ENCODE measurements around the gene TAF5.
"Not testable (repeated sequence)": the region's sequence is repeated elsewhere in the genome, so short reads cannot be mapped to it uniquely, and the experiment has no call there.

Gene TAF5

DNA sequence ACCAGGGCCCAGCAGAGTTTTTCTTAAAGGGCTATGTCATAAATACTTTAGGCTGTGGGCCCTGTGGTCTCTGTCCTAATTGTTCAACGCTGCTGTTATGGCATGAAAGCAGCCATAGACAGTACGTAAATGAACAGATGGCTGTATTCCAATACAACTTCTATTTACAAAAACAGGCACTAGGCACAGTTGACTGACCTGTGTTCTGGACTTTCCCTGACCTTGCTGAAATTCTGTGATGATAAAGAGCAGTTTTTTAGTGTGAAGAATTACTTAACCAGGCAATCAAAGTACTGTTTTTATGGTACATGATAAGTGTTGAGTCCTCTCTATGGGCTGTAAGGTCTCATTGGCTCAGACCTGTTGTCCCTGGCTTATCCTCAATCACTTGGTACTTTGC, 45.8 kb downstream of the TAF5 start:
- DNase-seq (ENCODE audit: low read depth in 2 of 2): no peak

GRCh38 chr10:103415581-103415980, 47.8 kb downstream of the TAF5 start:
- DNase-seq (ENCODE audit: low read depth in 2 of 2): no peak

DNA sequence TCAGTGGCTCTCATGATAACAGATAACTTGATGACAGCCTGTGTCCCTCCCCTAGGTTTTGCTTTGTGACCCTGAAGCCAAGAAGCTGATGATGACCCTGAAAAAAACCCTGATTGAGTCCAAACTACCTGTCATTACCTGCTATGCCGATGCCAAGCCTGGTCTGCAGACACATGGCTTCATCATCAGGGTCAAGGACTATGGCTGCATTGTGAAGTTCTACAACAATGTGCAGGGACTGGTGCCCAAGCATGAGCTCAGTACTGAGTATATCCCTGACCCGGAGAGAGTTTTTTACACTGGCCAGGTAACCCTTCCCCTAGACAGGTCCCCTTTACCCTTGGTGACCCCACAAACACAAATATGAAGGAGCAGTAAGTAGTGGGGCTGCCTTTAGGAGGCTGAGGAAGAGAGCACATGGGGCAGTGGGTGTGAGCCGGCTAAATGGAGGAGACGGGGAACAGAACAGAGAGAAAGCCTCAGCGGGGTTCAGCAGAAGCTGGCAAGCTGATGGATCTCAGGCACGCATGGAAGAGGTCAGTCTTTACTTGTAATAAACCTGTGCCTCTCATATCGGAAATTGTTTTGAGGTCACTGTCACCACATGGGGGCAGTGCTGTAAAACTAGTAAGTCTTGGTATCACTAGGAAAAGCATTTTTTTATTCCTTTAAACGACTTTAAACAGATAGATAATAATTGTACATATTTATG, 48.8 kb downstream of the TAF5 start:
- DNase-seq (ENCODE audit: low read depth in 2 of 2): peak; percentile 9 to 16

GRCh38 chr10:103417148-103417469, 49.3 kb downstream of the TAF5 start:
- not testable (repeated sequence) for DNase-seq (ENCODE audit: low read depth in 2 of 2)

DNA sequence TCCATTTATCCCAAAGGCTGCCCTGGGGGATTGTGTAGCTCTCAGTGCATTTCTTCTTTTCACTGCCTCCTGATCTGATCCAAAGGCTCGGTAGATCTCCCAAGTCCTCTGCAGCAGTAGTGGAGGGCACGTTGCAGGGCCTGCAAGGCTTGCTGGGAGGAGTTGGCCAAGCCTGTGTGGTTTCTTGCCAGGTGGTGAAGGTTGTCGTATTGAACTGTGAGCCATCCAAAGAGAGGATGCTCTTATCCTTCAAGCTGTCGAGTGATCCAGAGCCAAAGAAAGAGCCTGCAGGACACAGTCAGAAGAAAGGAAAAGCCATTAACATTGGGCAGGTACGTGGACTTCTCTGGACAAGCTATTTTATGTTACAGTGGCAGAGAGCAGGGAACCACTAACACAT, 49.8 kb downstream of the TAF5 start:
- no peak for DNase-seq (ENCODE audit: low read depth in 2 of 2)

GRCh38 chr10:103419101-103419500, 51.3 kb downstream of the TAF5 start:
- DNase-seq (ENCODE audit: low read depth in 2 of 2): no peak

DNA sequence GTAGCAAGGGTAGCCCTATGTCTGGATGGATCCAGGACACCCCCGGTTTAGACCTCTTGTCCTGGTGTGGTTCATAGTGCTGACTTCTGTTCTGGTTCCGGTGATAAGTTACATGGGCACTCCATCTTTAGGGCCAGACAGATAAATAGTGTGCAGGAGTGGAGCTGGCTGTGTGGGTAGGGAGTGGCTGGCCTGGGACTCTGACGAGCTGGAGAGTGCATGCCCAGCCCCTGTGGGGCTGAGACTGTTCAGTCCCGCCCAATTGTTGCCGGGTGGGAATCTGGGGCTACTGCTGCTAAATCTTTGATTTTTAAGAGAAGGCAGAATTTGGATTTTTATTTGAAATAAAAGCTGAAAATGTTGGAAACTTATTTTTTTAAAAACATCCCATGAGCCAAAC, 56.0 kb downstream of the TAF5 start:
- DNase-seq (ENCODE audit: low read depth in 2 of 2): no peak

- no peak for DNase-seq (ENCODE audit: low read depth in 2 of 2)
Observed at GRCh38 chr10:103427866-103428265, 60.1 kb downstream of the TAF5 start.

GRCh38 chr10:103428989-103429643, 61.3 kb downstream of the TAF5 start:
- no peak for DNase-seq (ENCODE audit: low read depth in 2 of 2)

GRCh38 chr10:103429647-103430046, 61.9 kb downstream of the TAF5 start:
- DNase-seq (ENCODE audit: low read depth in 2 of 2): no peak

DNA sequence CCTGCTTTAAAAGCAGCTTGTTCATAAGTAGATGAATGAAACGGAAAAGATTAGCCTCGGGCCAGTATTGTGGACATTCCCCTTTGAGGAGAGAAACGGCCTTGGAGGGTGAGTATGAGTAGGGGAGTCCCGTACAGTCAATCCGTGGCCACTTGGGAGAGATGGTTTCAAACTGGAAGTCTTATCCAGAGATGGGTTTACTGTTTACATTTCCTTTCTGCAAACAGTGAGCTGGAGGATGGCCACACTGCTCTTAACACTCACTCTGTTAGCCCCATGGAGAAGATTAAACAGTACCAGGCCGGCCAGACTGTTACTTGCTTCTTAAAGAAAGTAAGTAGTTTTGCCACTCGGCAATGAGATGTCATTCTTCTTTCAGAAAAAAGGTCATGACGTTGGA, 64.1 kb downstream of the TAF5 start:
- no peak for DNase-seq (ENCODE audit: low read depth in 2 of 2)

DNA sequence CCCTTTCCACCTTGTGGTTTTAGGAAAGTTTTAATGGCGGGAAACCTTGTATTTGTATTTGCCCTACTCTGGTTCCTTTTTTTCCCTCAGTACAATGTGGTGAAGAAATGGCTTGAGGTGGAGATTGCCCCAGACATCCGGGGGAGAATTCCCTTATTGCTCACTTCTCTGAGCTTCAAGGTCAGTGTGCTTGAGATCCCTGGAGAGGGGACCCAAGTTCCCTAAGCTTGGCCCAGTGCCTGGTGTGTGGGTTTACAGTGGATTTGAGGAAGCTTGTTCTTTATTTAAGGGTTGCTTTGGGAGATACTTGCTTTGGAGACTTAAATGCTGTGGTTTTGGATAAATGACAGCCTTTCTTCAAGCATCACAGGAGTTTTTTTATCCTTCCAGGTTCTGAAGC, 66.1 kb downstream of the TAF5 start:
- no peak for DNase-seq (ENCODE audit: low read depth in 2 of 2)
